ENCODE measurements around the gene FMOD.
A peak's percentile ranks its signal among the peaks of the same experiment; 100 is the strongest.
"Not testable (repeated sequence)": the region's sequence is repeated elsewhere in the genome, so short reads cannot be mapped to it uniquely, and the experiment has no call there.

Gene FMOD

GRCh38 chr1:203304919-203305808 is 45.8 kb downstream of the FMOD start, which contains the start of gene BTG2:
Gene BTG2, plus strand, starts transcription at chr1:203305519. Its CDS starts 88 bp downstream, at chr1:203305607.
- DNase-seq: peak; percentile 94 to 97

- no peak for DNase-seq
These were observed 46.5 kb downstream of the FMOD start for GRCh38 chr1:203304391-203304918.

- no peak for DNase-seq
These were observed 48.0 kb downstream of the FMOD start for GRCh38 chr1:203302894-203303293.

GRCh38 chr1:203302456-203302855 is 48.5 kb downstream of the FMOD start:
- DNase-seq: no peak

- no peak for DNase-seq
These were observed 49.6 kb downstream of the FMOD start for GRCh38 chr1:203301331-203301668.

- DNase-seq: no peak
These were observed 50.2 kb downstream of the FMOD start for GRCh38 chr1:203300441-203301330.

GRCh38 chr1:203299719-203300429 is 51.0 kb downstream of the FMOD start:
- DNase-seq: not testable (repeated sequence)

- DNase-seq: no peak
These were observed 51.8 kb downstream of the FMOD start for GRCh38 chr1:203299169-203299568.

GRCh38 chr1:203296460-203297073 is 54.4 kb downstream of the FMOD start:
- DNase-seq: no peak

GRCh38 chr1:203295796-203296195 is 55.1 kb downstream of the FMOD start:
- no peak for DNase-seq

GRCh38 chr1:203291201-203292096 is 59.5 kb downstream of the FMOD start:
- DNase-seq: peak in 1 of 2 donors; percentile 36

Measured in hippocampal formation (tissue), 2 donors.